ENCODE results near the gene CCNI.
"Not testable (repeated sequence)": the region's sequence is repeated elsewhere in the genome, so short reads cannot be mapped to it uniquely, and the experiment has no call there.

- TF ChIP-seq CTCF (IDR thresholded peaks at IDR 0.05); ZFX (IDR thresholded peaks at IDR 0.05; ENCODE audit: borderline replicate concordance): not testable (repeated sequence)
Observed at GRCh38 chr4:77080806-77081205, 5.0 kb upstream of the CCNI start.

Measured in 22Rv1 (cell line).